NCI-H1930 (cell line): ENCODE data around the gene PHF24.
"Not testable (repeated sequence)": the region's sequence is repeated elsewhere in the genome, so short reads cannot be mapped to it uniquely, and the experiment has no call there.

Experiments
- DNase-seq, 2 experiments: peaks; one replicate each; lab custom pipeline; 2025; lab: John Stamatoyannopoulos, UW

PHF24 gene

DNA sequence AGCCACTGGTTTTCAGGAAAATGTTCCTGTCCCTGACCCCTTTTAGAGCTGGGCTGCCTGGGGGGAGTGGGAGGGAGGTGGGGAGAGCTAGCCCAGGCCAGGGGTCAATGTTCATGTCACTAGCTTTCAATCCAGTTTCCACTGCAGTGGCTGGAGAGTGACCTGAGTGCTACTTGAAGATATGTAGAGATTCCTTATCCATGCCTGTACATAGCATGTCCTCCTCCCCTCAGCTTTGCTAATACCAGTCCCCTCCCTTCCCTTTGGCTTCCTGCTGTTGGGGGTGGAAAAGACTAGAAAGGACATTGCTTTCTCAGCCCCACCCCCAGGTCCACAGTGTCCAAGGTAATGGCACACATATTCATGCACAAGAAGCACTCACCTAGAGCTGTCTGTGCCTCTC, 39.3 kb downstream of the PHF24 start:
- DNase-seq: no peak

DNA sequence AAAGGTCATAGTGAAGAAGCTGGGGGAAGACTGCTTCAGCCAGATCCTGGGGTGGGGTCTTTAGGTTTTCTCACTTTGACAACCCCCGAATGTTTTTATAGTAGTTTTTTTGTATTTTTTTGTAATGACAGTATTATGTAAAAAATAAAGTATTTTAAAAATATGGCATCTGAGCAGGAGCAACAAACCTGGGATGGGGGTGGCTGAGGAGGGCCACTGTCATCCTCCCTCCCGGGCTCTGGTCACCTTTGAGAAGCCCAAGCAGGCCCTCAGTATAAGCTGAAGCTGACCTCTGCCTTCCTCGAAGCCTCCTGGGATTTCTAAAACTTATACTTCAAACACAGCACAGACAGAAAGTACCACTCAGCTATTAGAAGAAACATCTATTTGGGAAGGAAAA, 40.2 kb downstream of the PHF24 start:
- DNase-seq: no peak

DNA sequence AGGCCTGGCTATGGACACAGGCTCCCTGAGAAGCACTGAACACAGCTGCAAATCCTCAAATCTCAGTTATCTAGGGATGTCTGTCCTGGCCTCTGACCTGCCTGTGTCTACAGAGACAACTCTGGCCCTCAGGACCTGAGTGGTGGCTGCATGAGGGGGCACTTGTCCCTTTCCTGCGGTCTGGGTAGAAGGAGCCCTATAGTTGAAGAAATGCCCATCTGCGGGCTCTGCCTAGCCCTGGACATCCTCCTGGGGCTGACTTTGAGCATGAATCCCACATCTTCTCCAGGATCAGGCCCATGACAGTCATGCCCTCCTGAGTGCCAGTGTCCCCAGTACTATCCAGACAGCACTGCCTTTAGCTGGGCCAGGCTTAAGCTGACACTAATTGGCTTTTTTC, 41.5 kb downstream of the PHF24 start:
- DNase-seq: no peak

DNA sequence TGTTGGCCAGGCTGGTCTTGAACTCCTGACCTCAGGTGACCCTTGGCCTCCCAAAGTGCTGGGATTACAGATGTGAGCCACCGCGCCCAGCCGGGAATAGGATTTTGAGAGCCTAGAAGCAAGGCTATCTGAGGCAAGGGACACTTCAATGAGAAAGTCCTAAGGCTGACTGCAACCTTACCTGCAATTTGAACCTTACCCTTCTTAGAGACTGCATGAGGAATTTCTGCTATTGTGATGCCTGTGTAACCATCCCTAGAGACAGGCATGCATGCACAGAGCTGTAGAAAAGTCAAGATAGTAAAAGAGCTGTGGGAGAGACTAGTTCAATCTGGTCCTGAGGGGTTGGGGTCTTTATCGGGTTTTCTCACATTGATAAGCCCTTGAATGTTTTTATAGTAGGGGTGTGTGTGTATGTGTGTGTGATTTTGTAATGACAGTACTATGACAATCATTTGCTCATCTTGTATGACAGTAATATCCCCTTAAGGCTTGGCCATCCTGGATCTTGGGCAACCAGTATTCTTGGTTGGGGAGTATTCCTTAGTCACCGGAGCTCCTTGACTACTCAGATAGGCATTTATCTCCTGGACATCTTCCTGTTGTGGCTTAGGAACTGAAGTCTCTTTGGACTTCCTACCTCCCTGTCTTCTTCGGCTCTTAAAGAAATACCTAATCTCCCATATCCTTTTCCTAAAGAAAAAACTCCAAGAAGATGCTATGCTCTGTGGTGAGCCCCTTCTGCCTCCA, 42.6 kb downstream of the PHF24 start:
- DNase-seq: no peak

DNA sequence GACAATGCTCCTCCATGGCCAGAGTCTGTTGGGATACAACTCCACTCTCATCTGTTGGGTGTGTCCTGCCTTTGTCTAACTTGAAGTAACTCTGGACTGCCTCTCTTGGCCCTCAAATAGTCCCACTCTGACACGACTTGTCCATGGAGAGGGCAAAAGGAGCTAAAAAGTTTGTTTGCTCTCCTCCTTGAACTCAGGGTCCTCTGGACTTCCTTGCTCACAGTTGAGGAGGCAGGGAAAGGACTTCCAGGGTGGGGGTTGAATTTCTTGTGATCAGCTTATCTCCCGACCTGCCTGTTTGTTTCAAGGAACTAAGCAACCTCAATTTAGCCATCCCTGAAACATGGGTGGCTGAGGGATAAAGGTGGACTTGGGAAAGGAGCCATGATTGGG, 43.2 kb downstream of the PHF24 start:
- DNase-seq: no peak

DNA sequence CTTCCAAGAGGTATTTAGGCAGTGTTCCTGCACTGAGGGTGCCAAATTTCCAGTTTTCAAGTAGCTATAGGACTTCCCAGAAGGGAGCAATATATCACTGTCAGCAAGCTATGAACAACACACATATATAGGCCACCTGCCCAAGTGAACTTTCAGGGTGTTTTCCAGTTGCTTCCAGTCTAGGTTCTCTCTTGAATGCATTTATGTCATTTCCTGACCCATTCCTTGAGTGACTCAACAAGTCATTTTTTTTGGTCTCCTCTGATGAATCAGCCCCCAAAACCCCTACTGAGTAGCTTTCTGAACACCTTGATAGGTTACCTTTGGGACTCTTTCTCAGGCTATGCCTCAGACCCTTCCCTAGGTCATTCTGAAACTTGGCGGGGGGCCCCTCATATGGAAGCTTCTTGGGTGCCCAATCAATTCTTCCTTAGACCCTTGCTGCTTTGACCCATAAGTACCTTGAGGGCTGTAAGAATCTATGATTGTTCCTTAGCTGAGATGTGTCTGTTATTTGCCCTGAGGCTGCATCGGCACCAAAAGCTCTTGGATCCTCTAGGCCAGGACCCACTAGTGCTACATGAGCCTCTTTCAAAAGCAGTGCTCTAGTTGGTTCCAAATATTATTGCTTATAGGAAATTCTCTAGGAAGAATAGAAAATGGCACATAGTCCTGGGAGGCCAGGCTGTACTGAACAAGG, 43.9 kb downstream of the PHF24 start:
- DNase-seq: no peak

DNA sequence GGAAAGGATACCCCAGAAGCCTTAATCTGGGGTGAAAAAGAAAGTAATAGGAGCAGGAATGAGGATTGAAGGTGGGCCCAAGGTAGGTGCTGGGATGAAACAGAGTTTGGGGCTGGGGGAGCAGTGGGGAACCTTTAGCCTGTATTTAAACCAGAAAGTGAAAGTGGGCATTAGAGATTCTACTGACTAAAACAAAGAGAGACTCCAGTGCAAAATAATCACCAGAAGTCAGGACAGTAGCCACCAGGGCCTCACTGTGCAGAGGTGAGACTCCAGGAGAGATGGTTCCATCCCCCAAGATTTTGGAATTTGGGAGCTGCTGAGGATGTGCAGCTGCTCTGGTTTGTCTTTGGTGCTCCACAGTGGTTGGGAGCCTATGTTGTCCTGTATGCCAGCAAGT, 44.5 kb downstream of the PHF24 start:
- DNase-seq: no peak

DNA sequence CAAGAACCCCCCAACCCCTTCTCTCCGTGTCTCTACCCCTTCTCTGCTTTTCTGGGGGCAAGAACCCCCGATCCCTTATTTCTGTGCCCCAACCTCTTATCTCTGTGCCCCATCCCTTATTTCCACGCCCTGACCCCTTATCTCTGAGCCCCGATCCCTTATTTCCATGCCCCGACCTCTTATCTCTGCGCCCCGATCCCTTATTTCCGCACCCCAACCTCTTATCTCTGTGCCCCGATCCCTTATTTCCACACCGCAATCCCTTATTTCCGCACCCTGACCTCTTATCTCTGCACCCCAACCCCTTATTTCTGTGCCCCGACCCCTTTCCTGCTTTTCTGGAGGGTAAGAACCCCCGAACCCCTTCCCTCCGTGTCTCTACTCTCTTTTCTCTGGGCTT, 46.2 kb downstream of the PHF24 start:
- DNase-seq: not testable (repeated sequence)

DNA sequence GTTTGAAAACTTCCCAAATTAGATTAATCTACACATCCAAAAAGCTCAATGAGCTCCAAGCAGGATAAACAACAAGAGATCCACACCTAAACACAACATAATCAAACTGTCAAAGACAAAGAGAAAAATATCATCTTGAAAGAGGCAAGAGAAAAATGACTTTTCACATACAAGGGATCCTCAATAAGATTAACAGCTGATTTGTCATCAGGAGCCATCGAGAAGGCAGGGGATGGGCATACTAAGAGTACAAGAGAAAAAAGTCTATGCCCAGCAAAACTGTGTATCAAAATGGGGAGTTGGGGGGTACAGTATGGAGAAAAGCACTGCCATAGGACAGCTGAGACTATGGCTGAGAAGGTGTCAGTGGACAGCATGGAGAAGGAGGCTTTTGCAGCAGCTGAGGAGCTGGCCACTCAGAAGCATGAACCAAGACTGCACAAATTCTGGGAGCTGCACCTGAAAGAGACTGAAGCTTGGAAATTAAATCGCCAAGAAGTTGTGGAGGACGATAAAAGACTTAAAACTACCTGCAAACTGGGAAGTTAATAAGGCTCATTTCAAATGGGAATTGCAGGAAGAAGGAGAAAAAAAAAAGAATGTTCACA, 52.4 kb downstream of the PHF24 start:
- DNase-seq: no peak

DNA sequence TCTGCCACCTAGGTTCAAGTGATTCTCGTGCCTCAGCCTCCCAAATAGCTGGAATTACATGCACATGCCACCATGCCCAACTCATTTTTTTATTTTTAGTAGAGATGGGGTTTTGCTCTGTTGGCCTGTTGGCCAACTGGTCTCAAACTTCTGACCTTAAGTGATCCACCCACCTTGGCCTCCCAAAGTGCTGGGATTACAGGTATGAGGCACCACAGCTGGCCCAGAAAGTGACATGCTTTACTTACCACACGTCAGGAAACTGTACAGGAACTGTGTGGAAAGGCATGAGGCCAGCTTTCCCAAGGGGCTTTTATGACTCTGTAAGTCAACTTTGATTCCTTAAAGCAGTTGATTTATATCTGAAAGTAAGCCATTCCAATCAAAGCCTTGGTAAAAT, 56.4 kb downstream of the PHF24 start:
- no peak for DNase-seq

DNA sequence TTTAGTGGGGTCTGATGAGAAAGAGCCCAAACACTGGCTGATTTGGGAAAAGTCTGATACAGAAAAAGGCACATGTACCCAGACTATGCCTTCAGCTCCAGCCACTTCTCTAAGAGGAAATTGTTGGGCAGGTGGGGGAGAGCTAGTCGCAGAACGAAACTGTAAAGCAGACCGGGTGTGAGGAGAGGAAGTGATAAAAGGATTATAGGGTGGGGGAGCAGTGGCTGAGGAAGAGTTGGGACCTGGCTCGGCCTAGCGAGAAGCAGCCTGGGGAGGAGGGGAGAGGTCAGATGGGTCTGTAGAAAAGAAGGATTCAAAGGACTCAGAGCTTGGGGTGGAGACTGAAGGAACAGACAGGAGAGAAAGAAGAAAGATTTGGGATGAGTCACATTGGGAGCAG, 65.4 kb downstream of the PHF24 start:
- DNase-seq: not testable (repeated sequence)

DNA sequence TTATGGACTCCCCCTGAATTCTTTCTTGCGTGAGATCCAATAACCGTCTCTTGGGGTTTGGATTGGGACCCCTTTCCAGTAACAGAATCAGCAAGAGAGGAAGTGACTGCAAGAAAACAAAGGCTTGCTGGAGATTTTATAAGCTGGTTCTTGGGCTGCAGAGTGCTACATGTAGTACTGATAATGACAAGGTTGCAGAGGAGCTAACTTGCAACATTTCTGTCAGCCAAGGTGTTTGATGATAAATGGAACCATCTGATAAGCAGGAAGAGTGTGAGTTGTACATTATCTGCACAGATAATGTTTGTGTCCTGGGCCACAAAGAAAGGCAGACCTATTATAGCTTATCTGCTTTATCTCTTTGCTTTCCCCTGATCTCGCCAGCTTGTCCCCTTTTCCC, 68.6 kb downstream of the PHF24 start:
- DNase-seq: no peak

DNA sequence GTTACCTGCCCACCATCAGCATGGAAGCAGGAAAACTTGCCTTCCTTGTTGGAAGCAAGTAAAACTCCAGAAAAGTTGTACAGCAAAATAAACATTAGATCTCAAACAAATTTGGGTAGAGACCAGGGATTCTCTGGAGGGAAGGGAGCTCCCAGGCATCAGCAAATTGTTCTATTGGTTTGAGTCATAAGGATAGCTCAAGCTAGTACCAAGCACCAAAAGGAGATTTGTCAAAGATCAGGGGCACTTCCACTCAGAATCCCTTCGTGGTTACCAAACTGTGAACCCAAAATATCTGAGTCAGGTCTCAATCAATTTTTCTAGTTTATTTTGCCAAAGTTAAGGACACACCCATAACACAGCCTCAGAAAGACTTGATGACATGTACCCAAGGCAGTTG, 69.3 kb downstream of the PHF24 start:
- no peak for DNase-seq

DNA sequence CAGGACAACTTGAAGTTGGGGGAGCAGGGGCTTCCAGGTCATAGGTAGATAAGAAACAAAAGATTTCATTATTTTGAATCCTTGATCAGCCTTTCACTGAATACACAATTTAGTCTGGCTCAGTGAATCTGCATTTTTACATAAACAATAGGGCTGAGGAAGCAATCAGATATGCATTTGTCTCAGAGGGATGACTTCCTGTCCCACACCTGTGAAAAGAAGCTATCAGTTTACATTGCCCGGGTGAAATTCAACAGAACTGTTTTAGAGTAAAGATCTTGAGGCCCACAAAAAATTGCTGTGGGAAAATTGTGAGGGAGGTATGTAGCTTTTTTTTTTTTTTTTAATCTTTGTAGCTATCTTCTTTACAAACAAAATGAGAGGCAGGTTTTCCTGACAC, 69.8 kb downstream of the PHF24 start:
- no peak for DNase-seq

DNA sequence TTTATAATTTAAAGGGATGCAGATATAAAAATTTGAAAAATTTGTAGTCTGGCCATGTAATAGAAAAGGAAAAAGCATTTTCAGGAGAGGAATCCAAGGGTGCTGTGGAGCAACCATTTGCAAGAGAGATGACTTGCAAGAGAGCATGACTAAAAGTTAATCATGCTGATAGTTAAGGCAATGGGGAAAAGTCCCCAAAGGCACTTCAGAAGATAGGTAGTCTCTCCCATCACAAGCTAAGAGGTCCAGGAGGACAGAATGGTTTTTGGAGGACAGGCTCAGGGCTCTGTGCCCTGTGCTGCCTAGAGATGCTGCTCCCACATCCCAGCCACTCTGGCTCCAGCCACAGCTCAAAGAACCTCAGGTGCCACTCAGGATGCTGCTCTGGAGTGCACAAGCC, 70.3 kb downstream of the PHF24 start:
- no peak for DNase-seq

DNA sequence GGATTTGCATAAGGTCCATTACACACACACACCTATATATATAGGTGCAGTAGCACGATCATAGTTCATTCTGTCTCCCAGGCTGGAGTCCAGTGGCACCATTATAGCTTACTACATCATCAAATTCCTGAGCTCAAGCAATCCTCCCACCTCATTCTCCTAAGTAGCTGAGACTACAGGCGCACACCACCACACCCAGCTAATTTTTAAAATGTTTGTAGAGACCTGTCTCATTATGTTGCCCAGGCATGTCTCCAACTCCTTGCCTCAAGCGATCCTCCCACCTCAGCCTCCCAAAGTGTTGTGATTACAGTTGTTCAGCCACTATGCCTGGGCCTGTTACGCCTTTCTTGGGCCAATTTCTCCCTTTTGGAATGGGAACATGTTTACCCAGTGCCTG, 71.2 kb downstream of the PHF24 start:
- DNase-seq: no peak

DNA sequence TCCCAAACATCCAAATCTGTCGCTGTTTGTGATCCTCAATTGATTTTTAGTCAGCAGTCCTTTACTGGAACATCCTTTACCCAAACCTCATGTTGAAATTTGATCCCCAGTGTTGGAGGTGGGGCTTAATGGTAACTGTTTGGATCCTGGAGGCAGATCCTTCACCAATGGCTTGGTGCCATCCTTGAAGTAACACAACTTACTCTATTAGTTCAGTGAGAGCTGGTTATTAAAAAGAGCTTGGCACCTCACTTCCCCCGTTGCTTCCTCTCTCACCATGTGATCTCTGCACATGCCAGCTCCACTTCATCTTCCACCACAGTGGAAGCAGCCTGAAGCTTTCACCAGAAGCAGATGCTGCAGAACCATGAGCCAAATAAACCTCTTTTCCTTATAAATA, 71.8 kb downstream of the PHF24 start:
- no peak for DNase-seq
